Measurements from ENCODE around the gene LHFPL3.
"Not testable (repeated sequence)": the region's sequence is repeated elsewhere in the genome, so short reads cannot be mapped to it uniquely, and the experiment has no call there.

The LHFPL3 gene

GRCh38 chr7:104328296-104328969 is at the start of gene LHFPL3:
TSS of gene LHFPL3 (plus strand) at chr7:104328603.
- peak; percentile 68 for DNase-seq

- not testable (repeated sequence) for DNase-seq
Measured at GRCh38 chr7:104281685-104282084, 46.7 kb upstream of the LHFPL3 start.

DNA sequence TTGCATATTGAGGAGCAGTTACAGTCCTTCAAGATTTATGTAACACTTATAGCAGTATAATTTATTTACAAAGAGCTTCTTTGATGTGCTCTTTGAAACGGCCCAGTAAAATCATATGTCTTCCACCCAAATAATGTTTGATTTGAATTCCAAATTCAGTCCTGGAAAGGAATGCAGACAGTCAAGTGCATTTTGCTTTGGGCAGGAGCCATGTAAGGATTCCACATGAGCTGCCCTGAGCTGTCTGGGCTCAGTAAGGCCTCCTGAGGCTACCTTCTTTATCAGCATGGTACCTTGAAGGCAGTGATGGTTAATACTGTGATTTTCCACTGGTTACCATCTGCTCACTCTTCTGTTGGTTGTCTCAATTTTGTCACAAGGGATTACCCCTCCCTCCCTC is 41.6 kb upstream of the LHFPL3 start:
- DNase-seq, result no peak

- DNase-seq, result no peak
Measured at GRCh38 chr7:104288137-104288536, 40.3 kb upstream of the LHFPL3 start.

DNA sequence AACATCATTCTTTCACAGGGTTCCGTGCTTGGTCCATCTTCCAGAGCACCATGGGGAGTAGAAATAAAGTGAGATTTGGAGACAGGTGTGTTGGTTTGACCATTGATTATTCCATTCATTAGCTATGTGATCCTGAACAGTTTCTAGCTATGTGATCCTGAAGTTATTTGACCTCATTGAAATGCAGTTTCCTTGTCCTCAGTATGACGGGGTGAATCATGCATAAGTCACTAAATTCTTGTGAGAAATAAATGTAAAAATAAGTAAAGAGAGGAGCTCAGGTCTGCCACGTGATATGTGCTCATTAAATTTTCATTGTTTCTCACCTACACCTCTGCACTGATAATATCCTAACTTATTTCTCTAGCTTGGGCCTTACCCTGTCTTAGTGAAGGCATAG is 34.1 kb upstream of the LHFPL3 start:
- no peak for DNase-seq

GRCh38 chr7:104296266-104296665 is 32.1 kb upstream of the LHFPL3 start:
- no peak for DNase-seq

DNA sequence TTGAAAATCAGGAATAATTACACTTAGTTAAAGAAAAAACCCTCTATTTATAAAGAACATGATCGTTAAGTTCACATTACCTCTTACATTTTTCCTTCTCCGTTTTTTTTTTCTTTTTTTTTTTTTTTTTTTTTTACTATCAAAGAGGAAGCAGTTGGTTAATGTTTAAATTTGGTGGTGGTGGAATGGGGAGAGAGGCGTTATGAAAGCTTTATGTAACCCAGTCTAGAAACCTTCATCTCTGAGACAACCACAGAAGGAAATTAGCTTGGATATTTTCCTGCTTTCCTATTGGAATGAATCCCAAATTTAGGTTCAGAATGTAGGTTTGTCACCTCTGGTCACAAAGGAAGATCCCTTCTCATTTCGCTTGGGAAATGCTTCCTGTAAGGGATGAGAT is 31.5 kb upstream of the LHFPL3 start:
- no peak for DNase-seq

DNA sequence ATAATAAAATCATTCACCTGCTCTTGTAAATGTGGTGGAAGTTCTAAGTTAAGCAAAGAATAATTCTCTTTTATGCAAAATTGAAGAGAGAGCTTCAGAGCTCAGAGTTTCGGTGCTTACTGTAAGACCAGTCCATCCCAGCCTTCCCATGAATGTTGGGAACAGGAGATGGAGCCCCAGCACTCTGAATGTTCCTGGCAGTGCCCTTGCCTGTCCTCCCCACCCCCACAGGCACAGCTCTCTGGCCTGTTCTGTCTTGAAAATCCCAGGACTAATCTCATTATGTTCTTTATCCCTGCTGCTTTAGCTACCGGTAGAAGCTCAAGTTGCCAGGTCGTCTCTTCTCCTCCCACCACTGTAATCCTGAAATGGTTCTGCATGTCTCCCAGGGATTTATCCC is 29.1 kb upstream of the LHFPL3 start:
- no peak for DNase-seq

GRCh38 chr7:104299777-104300176 is 28.6 kb upstream of the LHFPL3 start:
- DNase-seq, result no peak

GRCh38 chr7:104306793-104307192 is 21.6 kb upstream of the LHFPL3 start:
- no peak for DNase-seq

DNA sequence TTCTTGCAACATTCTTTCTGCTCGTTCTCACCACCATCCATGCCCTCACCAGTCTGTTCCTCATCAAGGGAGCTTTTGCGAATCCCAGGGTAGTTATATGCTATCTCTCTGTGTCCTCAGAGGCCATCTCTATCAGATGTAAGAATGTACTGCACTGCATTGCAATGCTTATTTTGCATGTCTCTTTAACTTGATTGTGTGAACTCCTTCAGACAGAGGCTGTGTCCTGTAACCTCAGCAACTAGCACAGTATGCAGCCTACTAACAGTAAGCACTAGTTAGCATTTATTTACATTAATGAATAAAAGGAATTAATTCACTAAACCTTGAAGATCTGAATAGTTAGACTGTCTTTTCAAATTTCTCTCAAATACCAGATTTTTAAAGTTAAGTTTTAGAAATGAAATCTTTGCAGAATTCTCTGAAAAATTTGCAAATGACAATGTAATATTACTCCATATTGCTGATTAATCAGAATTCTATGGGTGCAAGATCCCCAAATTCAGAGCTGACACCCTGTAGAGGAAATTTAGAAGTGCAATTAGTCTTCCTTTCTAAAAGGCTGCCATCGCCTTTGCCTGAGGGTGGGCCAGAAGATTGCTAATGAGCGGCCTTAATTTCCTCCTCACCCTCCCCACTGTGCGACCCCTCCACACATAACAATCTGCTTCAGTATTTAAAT is 10.3 kb upstream of the LHFPL3 start:
- DNase-seq, result no peak

GRCh38 chr7:104327534-104327933 is 869 bp upstream of the LHFPL3 start:
- DNase-seq, result no peak

DNA sequence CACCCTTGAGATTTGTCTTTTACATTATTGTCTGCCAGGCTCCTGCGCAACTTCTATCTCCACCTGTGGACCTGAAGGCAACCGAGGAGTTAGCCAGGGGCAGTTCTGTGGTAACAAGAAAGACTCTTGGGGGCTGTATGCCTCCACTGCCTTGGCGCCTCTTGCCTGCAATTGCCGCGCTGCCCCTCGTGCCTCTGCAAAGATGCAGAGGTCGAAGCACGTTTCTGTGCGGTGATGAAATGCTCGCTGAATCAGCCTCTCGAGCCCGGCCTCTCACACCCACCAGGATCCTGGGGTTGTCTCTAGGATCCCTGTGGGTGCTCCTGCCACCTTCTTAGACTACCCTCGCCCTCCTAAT is 486 bp upstream of the LHFPL3 start:
- DNase-seq, result peak; percentile 52

DNA sequence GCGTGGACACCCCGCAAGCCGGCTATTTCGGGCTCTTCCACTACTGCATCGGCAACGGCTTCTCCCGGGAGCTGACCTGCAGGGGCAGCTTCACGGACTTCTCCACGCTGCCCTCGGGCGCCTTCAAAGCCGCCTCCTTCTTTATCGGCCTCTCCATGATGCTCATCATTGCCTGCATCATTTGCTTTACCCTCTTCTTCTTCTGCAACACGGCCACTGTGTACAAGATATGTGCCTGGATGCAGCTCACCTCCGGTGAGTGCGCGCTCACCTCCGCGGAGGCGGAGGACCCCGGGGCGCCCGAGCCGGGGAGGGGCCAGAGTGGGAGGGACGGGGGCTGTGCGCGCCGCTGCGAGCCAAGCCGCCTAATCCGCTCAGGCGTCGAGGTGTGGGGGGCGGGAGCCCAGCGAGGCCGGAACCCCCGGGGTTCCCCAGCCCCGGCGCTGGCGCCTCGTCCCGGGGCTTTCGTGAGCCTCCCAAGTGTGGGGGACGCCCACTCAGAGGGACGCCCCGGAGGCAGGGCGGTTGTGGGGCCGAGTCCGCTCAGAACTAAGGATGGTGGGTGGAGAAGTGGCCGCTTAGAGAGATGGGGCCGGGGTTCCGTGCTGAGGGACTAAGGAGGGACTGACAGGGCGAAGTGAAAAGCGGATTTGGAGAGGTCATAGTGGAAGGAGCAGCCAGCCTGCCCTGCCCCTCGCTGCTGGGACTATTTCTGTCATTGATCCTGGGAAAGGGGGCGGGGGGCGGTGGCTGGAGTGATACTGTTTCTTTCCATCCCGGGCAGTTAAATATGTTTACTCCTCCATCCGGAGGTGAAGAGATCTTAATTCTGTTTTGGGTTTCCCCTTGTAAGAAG is 795 bp downstream of the LHFPL3 start:
- no peak for DNase-seq

DNA sequence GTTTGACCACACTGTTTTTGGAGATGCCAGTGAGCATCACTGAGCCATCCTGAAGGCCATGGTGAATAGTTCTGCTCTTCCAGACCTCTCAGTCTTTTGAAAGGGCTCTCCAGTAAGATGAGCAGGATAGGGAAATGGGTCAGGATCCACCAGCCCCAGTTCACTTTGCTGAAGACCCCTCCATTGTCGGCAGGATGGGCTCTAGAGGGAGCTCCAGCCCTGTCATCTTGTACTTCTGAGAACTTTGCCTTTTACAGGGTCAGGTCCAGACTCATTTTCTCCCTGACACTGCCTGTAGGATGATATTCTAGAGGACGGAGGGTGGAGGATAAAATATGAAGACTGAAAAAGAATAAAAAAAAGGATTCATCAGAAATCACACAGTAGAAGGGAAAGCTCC is 13.1 kb downstream of the LHFPL3 start:
- peak; percentile 80 for DNase-seq

DNA sequence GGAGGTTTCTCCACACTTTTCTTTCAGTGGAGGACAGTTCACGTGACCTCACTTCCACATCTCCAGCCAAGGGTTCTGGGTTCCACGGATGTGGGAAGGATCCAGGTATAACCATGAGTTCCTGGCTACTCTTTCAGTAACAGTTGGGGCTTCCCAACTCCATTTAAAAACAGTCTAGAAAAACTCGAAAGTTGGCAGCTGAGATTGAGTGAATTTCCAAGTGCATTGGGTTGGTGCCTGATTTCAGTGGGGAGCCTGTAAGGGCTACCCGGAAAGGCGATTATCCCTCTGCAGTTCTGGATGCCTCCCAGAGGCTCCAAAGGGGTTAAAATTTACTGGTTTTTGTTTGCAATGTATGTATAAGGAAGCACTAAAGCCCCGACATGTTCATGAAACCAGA is 24.3 kb downstream of the LHFPL3 start:
- DNase-seq, result no peak

GRCh38 chr7:104357166-104357565 is 28.8 kb downstream of the LHFPL3 start:
- no peak for DNase-seq

DNA sequence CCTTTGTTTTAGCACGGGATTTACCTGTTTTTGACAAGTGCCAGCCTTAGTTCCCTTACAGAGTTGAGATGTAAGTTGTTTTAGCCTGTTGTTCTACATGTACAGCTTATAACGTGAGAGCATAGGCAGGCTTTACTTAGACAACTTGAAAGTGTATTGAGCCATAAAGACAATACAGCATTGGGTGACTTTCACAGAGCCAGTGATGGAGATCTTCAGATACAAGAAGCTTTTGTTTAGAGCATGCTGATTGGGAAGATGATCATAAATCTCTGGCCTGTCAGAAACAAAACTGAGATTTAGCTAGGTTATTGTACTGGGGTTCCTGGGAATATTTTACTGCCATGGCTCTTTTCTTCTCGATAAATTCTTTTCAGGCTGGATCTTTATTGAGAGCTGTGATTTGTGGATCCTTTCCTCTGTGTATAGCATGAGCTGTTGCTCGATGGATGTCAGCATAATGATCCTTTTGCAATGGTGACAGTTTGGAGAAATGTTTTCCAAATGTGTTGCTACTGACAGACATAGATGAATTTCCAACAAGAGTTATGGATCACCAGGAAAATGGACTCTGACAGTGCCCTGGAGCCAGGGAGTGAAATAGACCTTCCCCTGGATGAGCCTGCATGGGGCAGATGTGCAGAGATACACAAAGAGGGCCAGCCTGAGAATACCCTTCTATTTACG is 30.2 kb downstream of the LHFPL3 start:
- DNase-seq, result no peak

DNA sequence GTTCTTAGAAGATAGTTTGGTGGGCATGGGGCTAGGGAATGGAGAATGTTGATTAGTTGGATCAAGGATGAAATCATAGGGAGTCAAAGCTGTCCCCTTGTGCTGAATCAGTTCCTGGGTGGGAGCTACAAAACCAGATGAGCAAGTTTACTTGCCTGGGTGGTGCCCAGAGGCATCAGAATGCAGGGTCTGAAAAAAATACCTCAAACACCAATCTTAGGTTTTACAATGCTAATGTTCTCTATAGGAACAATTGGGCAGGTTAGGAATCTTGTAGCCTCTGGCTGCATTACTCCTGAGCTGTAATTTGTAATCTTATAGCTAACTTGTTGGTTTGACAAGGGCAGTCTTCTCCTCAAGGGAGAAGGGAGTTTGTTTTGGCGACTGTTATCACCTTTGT is 34.4 kb downstream of the LHFPL3 start:
- peak; percentile 63 for DNase-seq

GRCh38 chr7:104363355-104363754 is 35.0 kb downstream of the LHFPL3 start:
- peak; percentile 60 for DNase-seq

DNA sequence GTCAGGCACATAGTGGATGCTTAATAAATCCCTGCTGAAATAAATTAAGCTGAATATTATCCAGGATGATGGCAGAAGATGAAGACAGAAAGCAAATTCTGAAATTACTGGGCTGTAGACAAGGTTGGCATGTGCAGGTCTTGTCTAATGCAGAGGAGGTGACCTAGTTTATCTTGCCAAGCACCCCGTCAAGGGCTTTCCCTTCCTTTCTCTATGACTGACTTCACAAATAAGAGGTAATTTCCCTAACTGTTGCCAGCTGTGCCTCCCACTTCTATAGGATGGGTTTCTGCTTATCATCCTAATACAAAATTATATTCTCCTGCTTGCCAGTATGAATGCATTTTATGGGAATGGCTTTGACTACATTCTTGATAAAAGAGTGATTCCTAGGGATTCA is 38.0 kb downstream of the LHFPL3 start:
- DNase-seq, result no peak

- DNase-seq, result no peak
Measured at GRCh38 chr7:104367926-104368325, 39.5 kb downstream of the LHFPL3 start.

GRCh38 chr7:104371216-104371979 is 43.0 kb downstream of the LHFPL3 start:
- no peak for DNase-seq

Data from islet precursor cell (in vitro differentiated cells).